MV-4-11 (cell line): Measurements from ENCODE around the gene TIAM1.

Source experiments
- DNase-seq: peaks from one replicate; lab custom pipeline; 2025; lab: John Stamatoyannopoulos, UW

Gene TIAM1

GRCh38 chr21:31332525-31332924 is 11.5 kb downstream of the TIAM1 start:
- DNase-seq = no peak

- no peak for DNase-seq
Observed at GRCh38 chr21:31331231-31331630, 12.8 kb downstream of the TIAM1 start.

- DNase-seq = no peak
Observed at GRCh38 chr21:31330144-31330483, 13.9 kb downstream of the TIAM1 start.

GRCh38 chr21:31329456-31330143 is 14.5 kb downstream of the TIAM1 start:
- no peak for DNase-seq

- peak; percentile 95 for DNase-seq
Observed at GRCh38 chr21:31326522-31327242, 17.4 kb downstream of the TIAM1 start.

- DNase-seq = no peak
Observed at GRCh38 chr21:31318971-31319370, 25.1 kb downstream of the TIAM1 start.

GRCh38 chr21:31317688-31318087 is 26.4 kb downstream of the TIAM1 start:
- DNase-seq = no peak

GRCh38 chr21:31316488-31317169 is 27.4 kb downstream of the TIAM1 start:
- no peak for DNase-seq

GRCh38 chr21:31316072-31316471 is 28.0 kb downstream of the TIAM1 start:
- no peak for DNase-seq

- DNase-seq = no peak
Observed at GRCh38 chr21:31310750-31311149, 33.3 kb downstream of the TIAM1 start.

- no peak for DNase-seq
Observed at GRCh38 chr21:31308584-31308983, 35.5 kb downstream of the TIAM1 start.

- no peak for DNase-seq
Observed at GRCh38 chr21:31305888-31306287, 38.2 kb downstream of the TIAM1 start.

- DNase-seq = no peak
Observed at GRCh38 chr21:31299291-31300147, 44.5 kb downstream of the TIAM1 start.

GRCh38 chr21:31298618-31299269 is 45.3 kb downstream of the TIAM1 start:
- DNase-seq = no peak

- no peak for DNase-seq
Observed at GRCh38 chr21:31297806-31298205, 46.3 kb downstream of the TIAM1 start.

- DNase-seq = no peak
Observed at GRCh38 chr21:31295676-31296075, 48.4 kb downstream of the TIAM1 start.

GRCh38 chr21:31294691-31295090 is 49.4 kb downstream of the TIAM1 start:
- DNase-seq = no peak

GRCh38 chr21:31293986-31294385 is 50.1 kb downstream of the TIAM1 start:
- no peak for DNase-seq

GRCh38 chr21:31290765-31291164 is 53.3 kb downstream of the TIAM1 start:
- no peak for DNase-seq

- peak; percentile 62 for DNase-seq
Observed at GRCh38 chr21:31289702-31290101, 54.4 kb downstream of the TIAM1 start.

- no peak for DNase-seq
Observed at GRCh38 chr21:31288191-31288590, 55.9 kb downstream of the TIAM1 start.

- no peak for DNase-seq
Observed at GRCh38 chr21:31287201-31287600, 56.9 kb downstream of the TIAM1 start.
